NCI-H460 (cell line): Measurements from ENCODE around the gene CDC42BPB. TPM values are rescaled to one million over a fixed set of nuclear protein-coding genes. Genes with fewer than 3 reads are reported as not detected.

Experiments used
- DNase-seq: peaks from one replicate; pipeline ENCODE4 v3.0.0-alpha.2; 2016; ENCODE audit warnings: low read depth; ENCODE audit errors: extremely low read depth
- total RNA-seq: library from RNA; depleted of rRNA; stranded (reverse); fragments of >200 nt; shearing (Covaris generic); gene quantifications from 2 replicates; pipeline ENCODE4 v1.2.3, GENCODE V29; 2014; rRNA removed

Gene CDC42BPB
- total RNA-seq, 1 experiment from 2014 or later = 54.9 TPM

GRCh38 chr14:102891556-102891955, 165.8 kb downstream of the CDC42BPB start:
- DNase-seq = no peak

- no peak for DNase-seq
These were observed 166.2 kb downstream of the CDC42BPB start for GRCh38 chr14:102891111-102891510.

GRCh38 chr14:102889615-102890014, 167.7 kb downstream of the CDC42BPB start:
- no peak for DNase-seq

- DNase-seq = no peak
These were observed 168.6 kb downstream of the CDC42BPB start for GRCh38 chr14:102888748-102889147.

GRCh38 chr14:102885737-102886447, 171.5 kb downstream of the CDC42BPB start:
- no peak for DNase-seq

GRCh38 chr14:102883554-102883953, 173.8 kb downstream of the CDC42BPB start:
- no peak for DNase-seq

- no peak for DNase-seq
These were observed 174.2 kb downstream of the CDC42BPB start for GRCh38 chr14:102883089-102883541.

Other genes with a start within 250 kb of the CDC42BPB start
- gene AMN, start 134.9 kb downstream of the CDC42BPB start, total RNA-seq = 0.20 and 0.29 TPM in 2 replicates
- gene LBHD2, start 26.7 kb upstream of the CDC42BPB start, total RNA-seq = not detected in 2 replicates
- gene EXOC3L4, start 37.2 kb upstream of the CDC42BPB start, total RNA-seq = 0.72 and 1.8 TPM in 2 replicates
- 383 and 397 TPM in 2 replicates for gene TNFAIP2, start 65.9 kb upstream of the CDC42BPB start, total RNA-seq